Prostate gland (tissue), 2 donors: ENCODE data around the gene SLC44A2. TPM values are rescaled to one million over a fixed set of nuclear protein-coding genes. Genes with fewer than 3 reads are reported as not detected.

ENCODE experiments used
- DNase-seq: peaks from one replicate; pipeline ENCODE4 v3.0.0-alpha.2; 2019; ENCODE audit warnings: low spot score
- H3K27ac ChIP-seq, 2 donors: fragments of 200-600 bp; sonication (generic); 2 replicates each; pipeline ENCODE4 v1.5.1; 2017 to 2019
- H3K27me3 ChIP-seq: fragments of 200-600 bp; sonication (generic); replicated peaks from 2 replicates; pipeline ENCODE4 v1.5.1; 2019; ENCODE audit not compliant: insufficient read depth
- H3K36me3 ChIP-seq, 2 donors: fragments of 200-600 bp; sonication (generic); 1 replicate in 1 of 2; 2 replicates in 1 of 2; pipeline versions ENCODE4 v1.5.1 to v1.8.1; 2017 to 2019
- H3K4me1 ChIP-seq: fragments of 200-600 bp; sonication (generic); replicated peaks from 2 replicates; pipeline ENCODE4 v1.5.1; 2019
- H3K4me3 ChIP-seq, 2 donors: fragments of 200-600 bp; sonication (generic); 2 replicates each; pipeline ENCODE4 v1.5.1; 2017 to 2019
- H3K9me3 ChIP-seq: fragments of 200-600 bp; sonication (generic); 2 replicates; pipeline ENCODE4 v1.5.1; 2017
- POLR2A ChIP-seq: fragments of 450-650 bp; IDR thresholded peaks from one replicate; pipeline ENCODE4 v1.6.1; 2016; ENCODE audit warnings: antibody characterized with exemption, mild to moderate bottlenecking
- POLR2AphosphoS5 ChIP-seq: sonication (generic); formaldehyde crosslinking; IDR thresholded peaks from one replicate; pipeline ENCODE4 v1.6.1; 2017; ENCODE audit warnings: antibody characterized with exemption
- WGBS: methylation state at CpG from one replicate; pipeline ENCODE4 v1.1.5; 2018; 5-methylcytosine and 5-hydroxymethylcytosine counted together
- intact Hi-C: fragments of 100-400 bp; cut with DNase I; formaldehyde crosslinking; loops from one replicate; pipeline ENCODE4 v1.14.2; 2022
- total RNA-seq, 2 donors: library from RNA; depleted of rRNA; stranded (reverse); fragments of >200 nt; gene quantifications; one replicate each; pipeline ENCODE4 v1.1.0, GENCODE V29; 2016
- TF ChIP-seq, protein P1 (sequence below), 4 experiments: fragments of 200-600 bp in 2 of 4; fragments of 450-650 bp in 2 of 4; sonication (generic) in 2 of 4; IDR thresholded peaks; 1 replicate in 3 of 4; 2 replicates in 1 of 4; pipeline ENCODE4 v1.5.1; 2016 to 2019; ENCODE audit warnings: antibody characterized with exemption in 4 of 4, mild to moderate bottlenecking in 2 of 4, moderate library complexity in 2 of 4

Gene SLC44A2
- total RNA-seq, 2 donors from 2014 or later, result 91.1 to 402 TPM

DNA sequence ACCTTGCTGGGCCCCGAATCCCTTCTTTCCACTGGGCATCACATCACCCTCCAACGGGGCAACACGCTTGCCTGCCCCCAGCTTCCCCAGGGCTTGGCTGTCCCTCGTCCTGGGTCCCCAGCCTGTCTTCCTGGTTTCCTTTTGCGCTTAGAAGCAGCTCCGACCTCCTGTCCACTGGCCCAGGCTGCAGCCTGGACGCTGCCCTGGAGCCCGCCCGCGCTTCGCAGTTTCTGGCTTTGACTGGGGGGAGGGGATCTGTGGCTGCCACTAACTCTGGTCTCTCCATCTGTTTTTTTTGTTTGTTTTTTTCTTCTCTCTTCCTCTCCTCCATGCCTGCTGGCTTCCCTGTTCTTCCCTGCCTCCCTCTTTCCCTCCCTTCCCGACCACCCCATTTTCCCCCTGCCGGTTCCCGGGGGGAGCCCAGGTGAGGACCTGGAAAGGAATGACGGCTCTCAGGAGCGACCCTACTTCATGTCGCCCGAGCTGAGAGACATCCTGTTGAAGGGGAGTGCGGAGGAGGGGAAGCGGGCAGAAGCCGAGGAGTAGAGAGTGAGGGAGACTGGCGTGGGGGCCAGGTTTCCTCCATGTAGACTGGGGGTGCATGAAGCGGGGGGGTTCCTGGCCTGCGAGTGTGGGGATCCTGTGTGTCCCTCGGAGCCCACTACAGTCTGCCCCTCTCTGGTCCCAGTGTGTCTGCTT is 17.3 kb downstream of the SLC44A2 start:
- peak overlapping the region; percentile 63 to 65 for H3K27ac ChIP-seq
- no peaks in the 10 kb centered on the region for H3K36me3 ChIP-seq
- intact Hi-C loops, result no loop called here
- TF ChIP-seq, protein P1, sequence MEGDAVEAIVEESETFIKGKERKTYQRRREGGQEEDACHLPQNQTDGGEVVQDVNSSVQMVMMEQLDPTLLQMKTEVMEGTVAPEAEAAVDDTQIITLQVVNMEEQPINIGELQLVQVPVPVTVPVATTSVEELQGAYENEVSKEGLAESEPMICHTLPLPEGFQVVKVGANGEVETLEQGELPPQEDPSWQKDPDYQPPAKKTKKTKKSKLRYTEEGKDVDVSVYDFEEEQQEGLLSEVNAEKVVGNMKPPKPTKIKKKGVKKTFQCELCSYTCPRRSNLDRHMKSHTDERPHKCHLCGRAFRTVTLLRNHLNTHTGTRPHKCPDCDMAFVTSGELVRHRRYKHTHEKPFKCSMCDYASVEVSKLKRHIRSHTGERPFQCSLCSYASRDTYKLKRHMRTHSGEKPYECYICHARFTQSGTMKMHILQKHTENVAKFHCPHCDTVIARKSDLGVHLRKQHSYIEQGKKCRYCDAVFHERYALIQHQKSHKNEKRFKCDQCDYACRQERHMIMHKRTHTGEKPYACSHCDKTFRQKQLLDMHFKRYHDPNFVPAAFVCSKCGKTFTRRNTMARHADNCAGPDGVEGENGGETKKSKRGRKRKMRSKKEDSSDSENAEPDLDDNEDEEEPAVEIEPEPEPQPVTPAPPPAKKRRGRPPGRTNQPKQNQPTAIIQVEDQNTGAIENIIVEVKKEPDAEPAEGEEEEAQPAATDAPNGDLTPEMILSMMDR (IDR thresholded peaks at IDR 0.05), result no peak
- TF ChIP-seq POLR2A (no peak), POLR2AphosphoS5 (no peak)
- no peaks in the 10 kb centered on the region for H3K27me3 ChIP-seq
- peaks cover 5% of the 10 kb centered on the region for H3K4me1 ChIP-seq
- no peaks in the 10 kb centered on the region for H3K9me3 ChIP-seq
- WGBS, result 68% methylated on average over 25 of the region's 25 CpGs
- no peak for DNase-seq
- H3K4me3 ChIP-seq, result no peak overlapping the region

DNA sequence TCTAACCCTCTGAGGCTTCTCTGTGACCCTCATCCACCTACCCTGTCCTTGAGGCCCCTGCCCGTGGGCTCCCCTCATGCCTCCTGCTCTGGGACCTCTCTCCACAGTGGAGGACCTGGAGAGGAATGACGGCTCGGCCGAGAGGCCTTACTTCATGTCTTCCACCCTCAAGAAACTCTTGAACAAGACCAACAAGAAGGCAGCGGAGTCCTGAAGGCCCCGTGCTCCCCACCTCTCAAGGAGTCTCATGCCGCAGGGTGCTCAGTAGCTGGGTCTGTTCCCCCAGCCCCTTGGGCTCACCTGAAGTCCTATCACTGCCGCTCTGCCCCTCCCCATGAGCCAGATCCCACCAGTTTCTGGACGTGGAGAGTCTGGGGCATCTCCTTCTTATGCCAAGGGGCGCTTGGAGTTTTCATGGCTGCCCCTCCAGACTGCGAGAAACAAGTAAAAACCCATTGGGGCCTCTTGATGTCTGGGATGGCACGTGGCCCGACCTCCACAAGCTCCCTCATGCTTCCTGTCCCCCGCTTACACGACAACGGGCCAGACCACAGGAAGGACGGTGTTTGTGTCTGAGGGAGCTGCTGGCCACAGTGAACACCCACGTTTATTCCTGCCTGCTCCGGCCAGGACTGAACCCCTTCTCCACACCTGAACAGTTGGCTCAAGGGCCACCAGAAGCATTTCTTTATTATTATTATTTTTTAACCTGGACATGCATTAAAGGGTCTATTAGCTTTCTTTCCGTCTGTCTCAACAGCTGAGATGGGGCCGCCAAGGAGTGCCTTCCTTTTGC is 18.0 kb downstream of the SLC44A2 start:
- no peaks in the 10 kb centered on the region for H3K27me3 ChIP-seq
- no peak for DNase-seq
- no peak overlapping the region for H3K4me3 ChIP-seq
- intact Hi-C loops, result no loop called here
- H3K4me1 ChIP-seq, result peaks cover 5% of the 10 kb centered on the region
- TF ChIP-seq, protein P1 (IDR thresholded peaks at IDR 0.05), result no peak
- TF ChIP-seq POLR2A, result no peak
- H3K27ac ChIP-seq, result peak overlapping the region; percentile 63 to 65
- no peaks in the 10 kb centered on the region for H3K9me3 ChIP-seq
- H3K36me3 ChIP-seq, result no peaks in the 10 kb centered on the region
- 38% methylated on average over 21 of the region's 21 CpGs for WGBS

DNA sequence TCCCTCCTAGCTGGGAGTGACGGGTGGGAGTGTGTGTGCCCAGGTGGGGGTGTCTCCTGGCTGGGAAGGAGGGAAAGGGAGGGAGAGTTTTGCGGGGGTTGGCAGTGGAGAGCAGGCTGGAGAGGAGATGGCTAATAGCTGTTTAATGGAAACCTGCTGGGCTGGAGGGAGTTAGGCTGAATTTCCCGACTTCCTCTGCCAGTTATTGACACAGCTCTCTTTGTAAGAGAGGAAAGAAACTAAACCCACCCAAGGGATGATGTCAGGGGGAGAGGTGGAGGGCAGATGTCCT is 18.6 kb downstream of the SLC44A2 start:
- Histone ChIP-seq H3K27ac (peak overlapping the region; percentile 63 to 65), H3K4me1 (peaks cover 5% of the 10 kb centered on the region), H3K9me3 (no peaks in the 10 kb centered on the region), H3K4me3 (no peak overlapping the region), H3K27me3 (no peaks in the 10 kb centered on the region), H3K36me3 (no peaks in the 10 kb centered on the region)
- intact Hi-C loops, result loop anchor here (1.0 kb wide), 1 partner anchor 63 kb away; no protein-coding TSS in a partner anchor
- 13% methylated on average over 3 of the region's 3 CpGs for WGBS
- DNase-seq, result no peak
- TF ChIP-seq, protein P1 (IDR thresholded peaks at IDR 0.05), result no peak
- TF ChIP-seq POLR2A, result no peak
- TF ChIP-seq POLR2AphosphoS5, result no peak

DNA sequence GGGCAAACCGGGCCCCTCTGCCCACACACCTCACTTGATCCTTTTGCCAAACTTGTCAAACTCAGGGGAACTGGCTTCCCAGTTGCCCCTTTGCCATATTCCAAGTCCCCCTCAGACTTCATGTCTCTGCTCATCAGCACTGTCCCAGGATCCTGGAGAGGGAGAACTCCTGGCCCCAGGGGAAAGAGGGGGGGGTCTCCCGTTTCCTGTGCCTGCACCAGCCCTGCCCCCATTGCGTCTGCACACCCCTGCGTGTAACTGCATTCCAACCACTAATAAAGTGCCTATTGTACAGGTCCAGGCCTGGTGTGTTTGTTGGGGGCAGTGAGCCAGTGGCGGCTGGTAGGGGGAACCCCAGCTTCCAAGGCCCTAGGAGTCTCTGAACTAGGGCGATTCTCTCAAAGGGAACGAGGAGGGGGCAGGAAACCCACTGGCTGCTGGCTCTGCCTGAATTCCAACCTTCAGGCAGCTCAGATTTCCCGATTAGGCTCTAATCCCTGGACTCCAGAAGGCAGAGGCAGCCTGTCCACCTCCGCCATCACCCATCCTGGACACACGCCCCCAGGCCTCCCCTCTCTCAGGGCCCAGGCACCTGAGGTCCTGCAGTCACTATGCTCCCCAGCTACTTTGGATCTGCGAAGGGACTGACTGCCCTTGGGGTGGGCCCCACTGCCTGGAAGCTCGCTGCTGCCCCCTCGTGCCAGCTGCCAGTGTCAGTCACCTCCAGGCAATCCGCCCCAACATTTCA is 19.1 kb downstream of the SLC44A2 start:
- peak overlapping the region; percentile 63 to 65 for H3K27ac ChIP-seq
- no peaks in the 10 kb centered on the region for H3K27me3 ChIP-seq
- no peaks in the 10 kb centered on the region for H3K9me3 ChIP-seq
- H3K4me3 ChIP-seq, result no peak overlapping the region
- H3K4me1 ChIP-seq, result peaks cover 5% of the 10 kb centered on the region
- intact Hi-C loops, result loop anchor here (1.0 kb wide), 1 partner anchor 63 kb away; no protein-coding TSS in a partner anchor
- H3K36me3 ChIP-seq, result no peaks in the 10 kb centered on the region
- TF ChIP-seq POLR2A (no peak), POLR2AphosphoS5 (peak; percentile 35)
- TF ChIP-seq, protein P1 (IDR thresholded peaks at IDR 0.05), result peak; percentile 65 to 94 (median 83)
- WGBS, result 2% methylated on average over 14 of the region's 14 CpGs
- DNase-seq, result peak; percentile 84
